Neural progenitor cell (in vitro differentiated cells): ENCODE measurements around the gene TREX2. TPM values are rescaled to one million over a fixed set of nuclear protein-coding genes. Genes with fewer than 3 reads are reported as not detected.

Source experiments
- DNase-seq: peaks from one replicate; pipeline ENCODE4 v3.0.0-alpha.2; 2016; ENCODE audit warnings: low spot score
- H2AFZ ChIP-seq: fragments of 200-600 bp; sonication (generic); replicated peaks from 2 replicates; pipeline ENCODE4 v1.6.1; 2016; ENCODE audit warnings: antibody characterized with exemption
- H3F3A ChIP-seq: fragments of 200-600 bp; sonication (generic); 2 replicates; pipeline ENCODE4 v1.6.1; 2016; ENCODE audit warnings: antibody characterized with exemption, low read depth
- H3K27ac ChIP-seq: fragments of 200-600 bp; sonication (generic); 2 replicates; pipeline ENCODE4 v1.5.1; 2016; ENCODE audit warnings: mild to moderate bottlenecking
- H3K27me3 ChIP-seq: fragments of 200-600 bp; sonication (generic); 2 replicates; pipeline ENCODE4 v1.6.1; 2016; ENCODE audit warnings: mild to moderate bottlenecking, moderate library complexity
- H3K36me3 ChIP-seq: fragments of 200-600 bp; sonication (generic); 2 replicates; pipeline ENCODE4 v1.5.1; 2016
- H3K4me1 ChIP-seq: fragments of 200-600 bp; sonication (generic); 2 replicates; pipeline ENCODE4 v1.6.1; 2016; ENCODE audit warnings: mixed run types
- H3K4me2 ChIP-seq: fragments of 200-600 bp; sonication (generic); 2 replicates; pipeline ENCODE4 v1.6.1; 2016
- H3K4me3 ChIP-seq: fragments of 200-600 bp; sonication (generic); 2 replicates; pipeline ENCODE4 v1.5.1; 2016
- H3K79me2 ChIP-seq: fragments of 200-600 bp; sonication (generic); 2 replicates; pipeline ENCODE4 v1.6.1; 2016; ENCODE audit warnings: low read depth
- H3K9ac ChIP-seq: fragments of 200-600 bp; sonication (generic); 2 replicates; pipeline ENCODE4 v1.6.1; 2016
- H3K9me3 ChIP-seq: fragments of 200-600 bp; sonication (generic); 2 replicates; pipeline ENCODE4 v1.5.1; 2016; ENCODE audit warnings: low read depth
- H4K20me1 ChIP-seq: fragments of 200-600 bp; sonication (generic); 2 replicates; pipeline ENCODE4 v1.6.1; 2016; ENCODE audit warnings: low read depth
- H3K27ac Mint-ChIP-seq: 3 replicates; pipeline ENCODE4 v1.8.0; 2021; ENCODE audit warnings: mixed read lengths
- H3K27me3 Mint-ChIP-seq: 2 replicates; pipeline ENCODE4 v1.8.0; 2022; ENCODE audit warnings: low read depth, mild to moderate bottlenecking, inconsistent platforms, moderate library complexity, mixed read lengths; ENCODE audit not compliant: insufficient read depth
- H3K36me3 Mint-ChIP-seq: 3 replicates; pipeline ENCODE4 v1.8.0; 2021; ENCODE audit warnings: mixed read lengths
- H3K4me1 Mint-ChIP-seq: 3 replicates; pipeline ENCODE4 v1.8.0; 2021; ENCODE audit warnings: mixed read lengths
- H3K4me3 Mint-ChIP-seq: 3 replicates; pipeline ENCODE4 v1.8.0; 2021; ENCODE audit warnings: mild to moderate bottlenecking, moderate library complexity, mixed read lengths
- H3K9me3 Mint-ChIP-seq: 3 replicates; pipeline ENCODE4 v1.8.0; 2020; ENCODE audit warnings: mixed read lengths
- EZH2 ChIP-seq: fragments of 200-600 bp; sonication (generic); IDR thresholded peaks from 2 replicates; pipeline ENCODE4 v1.6.1; 2017; ENCODE audit warnings: antibody characterized with exemption, mild to moderate bottlenecking, moderate library complexity
- EZH2phosphoT487 ChIP-seq: fragments of 200-600 bp; sonication (generic); IDR thresholded peaks from 2 replicates; pipeline ENCODE4 v1.6.1; 2017; ENCODE audit warnings: antibody characterized with exemption
- total RNA-seq: library from RNA; depleted of rRNA; stranded (reverse); fragments of >200 nt; gene quantifications from 2 replicates; pipeline ENCODE4 v1.2.3, GENCODE V29; 2015; ENCODE audit warnings: low replicate concordance
- TF ChIP-seq, protein P1 (sequence below): fragments of 200-600 bp; sonication (generic); IDR thresholded peaks from 2 replicates; pipeline ENCODE4 v1.5.1; 2017; ENCODE audit warnings: antibody characterized with exemption, mild to moderate bottlenecking

Gene TREX2
- total RNA-seq, 1 donor from 2014 or later = not detected

GRCh38 chrX:153444333-153445011 lies 1.4 kb downstream of the TREX2 start:
- H3K4me1 Mint-ChIP-seq = no peaks in the 10 kb centered on the region
- Histone ChIP-seq H3K36me3 (no peaks in the 10 kb centered on the region), H3K79me2 (no peaks in the 10 kb centered on the region), H3K27me3 (no peaks in the 10 kb centered on the region), H3K9ac (no peak overlapping the region), H4K20me1 (no peaks in the 10 kb centered on the region), H3K4me3 (no peak overlapping the region), H3K9me3 (no peaks in the 10 kb centered on the region), H3F3A (no peaks in the 10 kb centered on the region), H3K27ac (no peak overlapping the region), H3K4me2 (no peak overlapping the region), H2AFZ (no peak overlapping the region), H3K4me1 (no peaks in the 10 kb centered on the region)
- H3K9me3 Mint-ChIP-seq = peaks cover 15% of the 10 kb centered on the region
- TF ChIP-seq EZH2 (no peak), EZH2phosphoT487 (no peak)
- TF ChIP-seq, protein P1, sequence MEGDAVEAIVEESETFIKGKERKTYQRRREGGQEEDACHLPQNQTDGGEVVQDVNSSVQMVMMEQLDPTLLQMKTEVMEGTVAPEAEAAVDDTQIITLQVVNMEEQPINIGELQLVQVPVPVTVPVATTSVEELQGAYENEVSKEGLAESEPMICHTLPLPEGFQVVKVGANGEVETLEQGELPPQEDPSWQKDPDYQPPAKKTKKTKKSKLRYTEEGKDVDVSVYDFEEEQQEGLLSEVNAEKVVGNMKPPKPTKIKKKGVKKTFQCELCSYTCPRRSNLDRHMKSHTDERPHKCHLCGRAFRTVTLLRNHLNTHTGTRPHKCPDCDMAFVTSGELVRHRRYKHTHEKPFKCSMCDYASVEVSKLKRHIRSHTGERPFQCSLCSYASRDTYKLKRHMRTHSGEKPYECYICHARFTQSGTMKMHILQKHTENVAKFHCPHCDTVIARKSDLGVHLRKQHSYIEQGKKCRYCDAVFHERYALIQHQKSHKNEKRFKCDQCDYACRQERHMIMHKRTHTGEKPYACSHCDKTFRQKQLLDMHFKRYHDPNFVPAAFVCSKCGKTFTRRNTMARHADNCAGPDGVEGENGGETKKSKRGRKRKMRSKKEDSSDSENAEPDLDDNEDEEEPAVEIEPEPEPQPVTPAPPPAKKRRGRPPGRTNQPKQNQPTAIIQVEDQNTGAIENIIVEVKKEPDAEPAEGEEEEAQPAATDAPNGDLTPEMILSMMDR = no peak
- H3K27me3 Mint-ChIP-seq = peaks cover 2% of the 10 kb centered on the region
- H3K4me3 Mint-ChIP-seq = no peak overlapping the region
- no peak overlapping the region for H3K27ac Mint-ChIP-seq
- H3K36me3 Mint-ChIP-seq = no peaks in the 10 kb centered on the region
- no peak for DNase-seq

DNA sequence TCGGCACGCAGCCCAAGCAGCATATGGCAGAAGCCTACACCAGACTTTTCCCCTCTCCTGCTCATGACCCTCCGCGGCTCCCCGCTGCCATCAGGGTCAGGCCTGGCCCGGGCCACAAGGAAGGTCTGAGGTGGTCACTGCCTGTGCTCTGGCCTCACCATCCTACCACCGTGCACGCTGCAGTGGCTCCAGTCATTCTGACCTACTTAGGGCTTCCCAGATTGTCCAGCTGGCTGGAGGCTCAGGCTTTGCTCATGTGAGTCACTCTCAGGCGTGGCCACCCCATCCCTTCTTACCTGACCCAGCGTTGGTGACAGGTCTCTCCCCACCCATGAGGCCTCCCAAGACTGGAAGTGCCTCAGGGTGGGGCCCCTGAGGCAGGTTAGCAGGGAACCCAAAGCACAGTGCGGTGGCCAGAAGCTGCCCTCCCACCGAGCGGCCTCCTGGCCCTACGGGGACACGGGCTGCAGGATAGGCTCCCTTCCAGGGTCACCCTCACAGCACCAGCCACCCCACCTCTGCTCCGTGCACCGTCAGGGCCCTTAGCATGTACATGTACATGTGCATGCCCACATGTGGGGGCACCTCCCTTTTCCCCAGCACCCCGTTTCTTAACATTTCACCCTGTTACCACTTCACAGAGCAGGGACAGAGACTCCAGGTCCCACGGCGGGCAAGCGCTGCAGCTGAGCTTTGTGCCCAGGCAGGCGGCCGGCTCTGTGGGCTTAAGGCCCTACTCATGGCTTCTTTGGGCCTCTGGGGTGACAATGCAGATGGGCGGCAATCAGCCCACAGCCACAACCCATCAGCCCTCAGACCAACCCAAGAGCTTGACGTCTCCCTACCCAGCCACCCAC lies 2.2 kb downstream of the TREX2 start:
- H3K9me3 Mint-ChIP-seq = peaks cover 15% of the 10 kb centered on the region
- no peak overlapping the region for H3K4me3 Mint-ChIP-seq
- H3K4me1 ChIP-seq = no peaks in the 10 kb centered on the region

DNA sequence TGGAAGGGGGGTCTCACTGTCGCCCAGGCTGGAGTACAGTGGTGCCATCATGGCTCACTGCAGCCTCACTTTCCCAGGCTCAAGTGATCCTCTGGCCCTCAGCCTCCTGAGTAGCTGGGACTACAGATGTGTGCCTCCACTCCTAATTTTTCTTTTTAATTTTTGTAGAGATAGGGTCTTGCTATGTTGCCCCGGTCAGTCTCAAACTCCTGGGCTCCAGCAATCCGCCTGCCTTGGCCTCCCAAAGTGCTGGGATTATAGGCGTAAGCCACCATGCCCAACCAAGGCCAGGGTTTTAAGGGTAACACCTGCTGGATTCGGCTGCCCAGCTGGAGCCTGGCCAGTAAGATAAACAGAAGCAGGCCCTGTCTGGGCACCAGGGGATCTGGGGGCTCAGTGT lies 3.4 kb downstream of the TREX2 start:
- Histone ChIP-seq H3F3A (no peaks in the 10 kb centered on the region), H3K36me3 (no peaks in the 10 kb centered on the region), H3K4me3 (no peak overlapping the region), H3K4me1 (no peaks in the 10 kb centered on the region), H3K9me3 (no peaks in the 10 kb centered on the region), H3K27me3 (no peaks in the 10 kb centered on the region), H4K20me1 (no peaks in the 10 kb centered on the region), H3K27ac (no peak overlapping the region), H2AFZ (no peak overlapping the region), H3K9ac (no peak overlapping the region), H3K4me2 (no peak overlapping the region), H3K79me2 (no peaks in the 10 kb centered on the region)
- no peaks in the 10 kb centered on the region for H3K36me3 Mint-ChIP-seq
- no peaks in the 10 kb centered on the region for H3K4me1 Mint-ChIP-seq
- peaks cover 2% of the 10 kb centered on the region for H3K27me3 Mint-ChIP-seq
- H3K9me3 Mint-ChIP-seq = peaks cover 12% of the 10 kb centered on the region
- H3K27ac Mint-ChIP-seq = no peak overlapping the region
- TF ChIP-seq EZH2phosphoT487 = no peak
- TF ChIP-seq, protein P1 = no peak
- no peak for TF ChIP-seq EZH2
- no peak for DNase-seq
- no peak overlapping the region for H3K4me3 Mint-ChIP-seq

More for the DNA sequence above, 2.2 kb downstream of the TREX2 start:
- no peak overlapping the region for H3K27ac ChIP-seq
- H3K4me3 ChIP-seq = no peak overlapping the region
- no peaks in the 10 kb centered on the region for H3K79me2 ChIP-seq
- no peaks in the 10 kb centered on the region for H4K20me1 ChIP-seq
- no peaks in the 10 kb centered on the region for H3K36me3 ChIP-seq
- no peak for DNase-seq
- no peak overlapping the region for H3K4me2 ChIP-seq
- Mint-ChIP-seq H3K4me1 (no peaks in the 10 kb centered on the region), H3K27ac (no peak overlapping the region), H3K36me3 (no peaks in the 10 kb centered on the region), H3K27me3 (peaks cover 2% of the 10 kb centered on the region)
- no peaks in the 10 kb centered on the region for H3F3A ChIP-seq
- TF ChIP-seq, protein P1 = no peak
- TF ChIP-seq EZH2 = no peak
- no peak for TF ChIP-seq EZH2phosphoT487
- no peak overlapping the region for H2AFZ ChIP-seq
- H3K9me3 ChIP-seq = no peaks in the 10 kb centered on the region
- no peaks in the 10 kb centered on the region for H3K27me3 ChIP-seq
- no peak overlapping the region for H3K9ac ChIP-seq
